ENCODE measurements around the gene AKT3. TPM values are rescaled to one million over a fixed set of nuclear protein-coding genes. Genes with fewer than 3 reads are reported as not detected.

The AKT3 gene
- total and polyA plus RNA-seq, 2 experiments from 2014 or later: 4.5 to 18.5 TPM

GRCh38 chr1:243708210-243708609 is 141.8 kb downstream of the AKT3 start:
- H3K79me2 ChIP-seq (replicated peaks; ENCODE audit: insufficient read depth): no peaks in the 10 kb centered on the region
- H3K4me1 ChIP-seq (ENCODE audit: insufficient read depth): peaks cover 16% of the 10 kb centered on the region

GRCh38 chr1:243706563-243706962 is 143.5 kb downstream of the AKT3 start:
- H3K4me3 Mint-ChIP-seq: no peak overlapping the region
- no peaks in the 10 kb centered on the region for H3K9me2 ChIP-seq (ENCODE audit: insufficient read depth)
- peak; percentile 28; the same call in 2 of the 3 replicates for ATAC-seq

More at GRCh38 chr1:243708210-243708609, 141.8 kb downstream of the AKT3 start:
- Histone ChIP-seq H3K27me3 (ENCODE audit: insufficient read depth) (no peaks in the 10 kb centered on the region), H3K36me3 (ENCODE audit: insufficient read depth) (no peaks in the 10 kb centered on the region), H3K9me2 (ENCODE audit: insufficient read depth) (no peaks in the 10 kb centered on the region), H3K4me3 (no peak overlapping the region), H3K27ac (ENCODE audit: low read depth) (no peak overlapping the region), H3F3A (replicated peaks; ENCODE audit: low read depth) (no peaks in the 10 kb centered on the region), H2AFZ (no peak overlapping the region), H3K4me2 (no peak overlapping the region), H4K20me1 (replicated peaks; ENCODE audit: insufficient read depth) (no peaks in the 10 kb centered on the region)
- Mint-ChIP-seq H3K4me1 (peaks cover 28% of the 10 kb centered on the region), H3K27ac (0 out of 2 replicates have a peak overlapping the region, but pooled peaks have one; percentile 73), H3K4me3 (no peak overlapping the region), H3K36me3 (ENCODE audit: low read depth) (no peaks in the 10 kb centered on the region), H3K27me3 (ENCODE audit: insufficient read depth, low read depth, poor library complexity) (no peaks in the 10 kb centered on the region), H3K9me3 (no peaks in the 10 kb centered on the region)
- ATAC-seq: no peak
- no peak for DNase-seq (ENCODE audit: low spot score)
- TF ChIP-seq CTCF (conservative IDR thresholded peaks at IDR 0.05; ENCODE audit: low read depth in 2 of 2) (peak in 1 of 2 experiments; percentile 61; a peak in 3 of 4 replicates), CREB1 (CRISPR knock-in tag; IDR thresholded peaks at IDR 0.05; ENCODE audit: low read depth) (no peak)

More at GRCh38 chr1:243706563-243706962, 143.5 kb downstream of the AKT3 start:
- peaks cover 20% of the 10 kb centered on the region for H3K4me1 Mint-ChIP-seq
- H3K9me3 Mint-ChIP-seq: no peaks in the 10 kb centered on the region
- H3K27ac Mint-ChIP-seq: no peak overlapping the region
- no peaks in the 10 kb centered on the region for H3F3A ChIP-seq (replicated peaks; ENCODE audit: low read depth)
- no peak for DNase-seq (ENCODE audit: low spot score)
- no peaks in the 10 kb centered on the region for H3K79me2 ChIP-seq (replicated peaks; ENCODE audit: insufficient read depth)
- H3K4me3 ChIP-seq: no peak overlapping the region
- H3K4me2 ChIP-seq: no peak overlapping the region
- H3K27me3 Mint-ChIP-seq (ENCODE audit: insufficient read depth, low read depth, poor library complexity): no peaks in the 10 kb centered on the region
- H3K27me3 ChIP-seq (ENCODE audit: insufficient read depth): no peaks in the 10 kb centered on the region
- no peak for TF ChIP-seq STAT1 (IDR thresholded peaks at IDR 0.05; ENCODE audit: unreplicated experiment)
- no peak for TF ChIP-seq ETS1 (IDR thresholded peaks at IDR 0.05)
- TF ChIP-seq POLR2AphosphoS5 (IDR thresholded peaks at IDR 0.05; ENCODE audit: low read depth): no peak
- TF ChIP-seq ZNF462 (CRISPR knock-in tag; IDR thresholded peaks at IDR 0.05): no peak
- TF ChIP-seq ZNF114 (CRISPR knock-in tag; IDR thresholded peaks at IDR 0.05): no peak
- no peaks in the 10 kb centered on the region for H3K36me3 ChIP-seq (ENCODE audit: insufficient read depth)
- no peaks in the 10 kb centered on the region for H3K36me3 Mint-ChIP-seq (ENCODE audit: low read depth)
- peaks cover 9% of the 10 kb centered on the region for H3K4me1 ChIP-seq (ENCODE audit: insufficient read depth)
- H2AFZ ChIP-seq: no peak overlapping the region
- no peaks in the 10 kb centered on the region for H4K20me1 ChIP-seq (replicated peaks; ENCODE audit: insufficient read depth)
- H3K27ac ChIP-seq (ENCODE audit: low read depth): no peak overlapping the region; the same call in 1 of the 2 replicates

Data from GM23338 (cell line).